Measurements from ENCODE around the gene ZNRF2.

ZNRF2 gene

DNA sequence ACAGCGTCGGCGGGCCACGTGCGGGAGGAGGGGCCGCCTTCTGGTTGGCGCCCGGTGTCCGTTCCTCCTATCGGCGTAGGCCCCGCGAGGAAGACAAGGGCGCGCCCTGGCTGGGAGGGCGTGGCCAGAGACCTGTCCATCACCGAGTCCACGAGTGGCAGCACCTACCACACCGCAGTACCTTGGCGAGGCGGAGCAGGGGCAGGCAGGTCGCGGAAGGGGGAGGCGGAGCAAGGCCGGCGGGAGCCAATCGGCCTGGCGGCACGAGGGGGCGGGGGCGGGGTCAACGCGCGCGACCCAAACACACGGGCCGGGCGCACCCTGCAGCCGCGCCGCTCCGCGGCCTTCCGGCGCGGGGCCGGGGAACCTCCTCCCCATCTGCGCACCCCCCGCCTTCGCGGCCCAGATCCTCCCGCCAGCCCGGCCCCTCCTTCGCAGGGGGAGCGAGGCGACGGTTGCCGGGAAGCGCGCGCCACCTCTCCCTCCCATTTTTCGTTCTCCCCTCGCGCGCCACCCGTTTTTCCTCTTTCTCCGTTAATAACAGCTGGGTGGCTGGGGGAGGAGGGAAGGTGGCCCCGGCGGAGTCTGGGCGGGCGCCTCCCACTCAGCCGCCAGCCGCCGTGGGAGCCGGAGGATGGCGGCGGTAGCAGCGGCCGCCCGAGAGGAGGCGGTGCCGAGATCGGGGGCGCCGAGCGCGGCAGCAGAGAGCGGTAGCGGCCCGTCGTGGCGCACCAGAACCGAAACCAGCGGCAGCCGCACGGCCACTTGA, at the start of gene ZNRF2:
Gene ZNRF2 (plus strand): TSS at position 300 of the 769 bp plus-strand sequence. CDS start 761 bp downstream, outside the sequence.
- DNase-seq, result peak; percentile 98 to 99

DNA sequence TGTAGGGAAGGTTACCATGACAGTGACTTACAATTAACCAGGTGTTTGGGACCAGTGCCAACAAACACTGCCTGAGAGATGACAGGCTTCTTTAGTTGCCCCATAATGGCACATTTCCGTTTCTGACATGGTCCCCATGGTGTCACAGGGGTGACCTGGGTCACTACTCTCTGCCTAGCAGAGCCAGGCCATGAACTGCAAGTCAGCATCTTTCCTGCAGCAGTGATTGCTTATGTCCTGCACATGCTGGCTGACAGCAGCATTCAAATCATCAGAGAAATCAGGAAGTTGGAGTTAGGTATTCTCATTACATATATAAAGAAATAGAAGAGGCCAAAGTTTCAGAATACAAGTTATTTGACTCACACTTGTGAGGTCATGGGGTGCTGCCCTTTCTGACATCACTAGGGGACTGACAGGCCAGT, 47.1 kb upstream of the ZNRF2 start:
- no peak for DNase-seq

- no peak for DNase-seq
These were observed 45.5 kb upstream of the ZNRF2 start for GRCh38 chr7:30238721-30239441.

- DNase-seq, result no peak
These were observed 44.1 kb upstream of the ZNRF2 start for GRCh38 chr7:30240106-30240800.

DNA sequence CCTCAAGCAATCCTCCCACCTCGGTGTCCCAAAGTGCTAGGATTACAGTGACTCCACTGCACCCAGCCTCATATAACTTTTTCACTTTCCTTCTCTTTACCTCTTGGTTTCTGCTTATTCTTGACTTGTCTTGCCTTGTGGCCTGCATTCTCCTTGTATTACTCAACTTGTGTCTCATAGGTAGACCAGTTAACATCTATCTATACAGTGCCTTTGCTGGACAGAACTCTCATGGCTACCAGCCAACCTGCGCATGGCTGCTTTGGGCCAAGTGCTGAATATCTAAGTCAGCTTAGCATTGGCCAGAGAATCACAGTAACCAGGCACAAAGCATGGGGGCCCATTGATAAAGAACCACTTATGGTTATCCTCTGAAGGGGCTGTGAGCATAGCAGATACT, 42.6 kb upstream of the ZNRF2 start:
- no peak for DNase-seq

GRCh38 chr7:30244340-30244739, 40.1 kb upstream of the ZNRF2 start:
- DNase-seq, result no peak

DNA sequence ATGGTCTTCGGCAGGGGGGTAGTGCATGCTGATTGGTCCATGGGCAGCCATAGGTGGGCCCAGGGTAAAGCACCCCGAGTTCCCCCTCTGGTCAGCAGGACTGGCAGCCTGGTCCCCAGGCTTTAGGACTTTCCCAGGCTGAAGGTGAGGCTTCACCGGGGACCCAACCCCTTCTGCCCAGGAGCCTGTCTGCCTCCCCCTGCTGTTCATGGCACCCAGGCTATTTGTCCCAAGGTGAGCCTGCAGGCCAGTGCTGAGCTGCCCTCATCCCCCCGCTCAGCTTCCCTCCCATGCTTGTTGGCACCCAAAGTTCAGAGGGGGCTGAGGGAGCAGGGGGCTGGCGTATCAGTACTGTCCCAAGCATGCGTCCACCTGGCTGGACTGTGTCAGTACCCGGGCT, 38.5 kb upstream of the ZNRF2 start:
- no peak for DNase-seq

DNA sequence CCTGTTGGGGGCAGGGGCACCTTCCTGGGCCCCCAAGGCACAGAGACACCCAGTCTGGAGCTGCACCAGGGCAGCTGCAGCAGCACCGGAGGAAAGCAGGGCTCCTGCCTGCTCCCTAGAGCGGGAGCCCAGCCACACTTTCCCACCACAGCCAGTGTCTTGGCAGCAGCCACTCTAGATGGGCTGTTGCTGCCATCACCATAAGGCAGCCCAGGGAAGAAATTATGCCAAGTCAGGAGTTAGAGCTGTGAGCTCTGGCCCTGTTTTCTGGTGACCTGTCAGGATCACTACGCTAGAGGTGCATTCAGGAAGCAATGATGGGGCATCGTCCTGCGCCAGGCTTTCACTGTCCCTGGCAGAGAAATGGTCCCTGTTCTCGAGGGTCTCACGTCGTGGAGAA, 38.0 kb upstream of the ZNRF2 start:
- DNase-seq, result no peak

DNA sequence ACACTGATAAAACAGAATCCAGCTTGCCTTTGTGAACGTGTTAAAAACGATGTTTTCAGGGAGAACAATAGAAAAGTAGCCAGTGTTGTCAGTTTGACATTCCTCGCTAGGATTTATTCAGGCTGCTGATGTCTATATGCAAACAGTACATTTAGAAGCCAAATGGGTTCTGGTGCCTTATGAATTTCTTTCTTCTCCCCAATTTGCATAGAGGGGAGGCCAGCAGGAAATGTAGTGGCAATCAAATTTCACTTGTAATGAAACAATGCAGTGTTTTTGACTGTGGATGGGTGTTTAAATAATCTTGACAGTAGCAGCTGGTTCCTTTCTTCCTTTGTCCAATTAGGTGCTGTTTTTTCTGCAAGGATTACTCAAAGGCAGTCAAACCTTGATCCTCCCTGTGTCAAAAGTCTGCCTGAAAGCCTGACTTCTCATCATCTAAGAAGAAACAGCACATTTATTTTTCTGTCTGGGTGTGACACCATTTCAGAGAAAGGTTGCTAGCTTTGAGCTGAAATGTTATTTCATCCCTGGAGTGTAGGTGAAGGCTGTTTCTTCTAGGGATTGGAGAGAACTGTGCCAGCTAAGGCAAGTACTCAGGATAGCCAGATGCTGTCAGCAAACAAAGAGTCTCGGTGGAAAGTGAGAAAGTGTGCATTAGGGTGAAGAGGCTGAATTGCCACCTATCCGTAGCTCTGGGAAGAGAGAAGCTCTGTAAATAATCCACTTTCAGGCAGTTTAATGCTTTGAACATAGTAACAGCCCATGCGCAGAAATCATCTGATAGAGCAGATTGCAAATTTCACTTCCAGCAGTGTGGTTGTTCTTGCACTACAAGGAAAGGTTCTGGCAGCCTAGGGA, 36.6 kb upstream of the ZNRF2 start:
- no peak for DNase-seq

DNA sequence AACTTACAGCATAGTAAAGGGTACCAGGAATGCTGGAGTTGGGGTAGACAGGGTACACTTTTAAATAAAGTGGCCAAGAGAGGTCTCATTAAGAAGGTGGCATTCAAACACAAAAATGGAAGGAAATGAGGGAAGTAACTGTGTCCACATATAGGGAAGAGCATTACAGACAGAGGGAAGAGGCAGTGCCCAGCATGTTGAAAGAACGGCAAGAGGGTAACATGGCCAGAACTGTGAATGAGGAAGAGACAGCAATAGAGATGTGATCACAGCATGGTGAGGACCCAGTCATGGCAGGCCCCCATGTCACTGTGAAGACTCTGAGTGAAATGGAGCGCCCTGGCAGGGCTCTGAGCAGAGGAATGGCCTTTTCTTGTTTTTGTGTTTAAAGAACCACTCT, 35.1 kb upstream of the ZNRF2 start:
- no peak for DNase-seq

DNA sequence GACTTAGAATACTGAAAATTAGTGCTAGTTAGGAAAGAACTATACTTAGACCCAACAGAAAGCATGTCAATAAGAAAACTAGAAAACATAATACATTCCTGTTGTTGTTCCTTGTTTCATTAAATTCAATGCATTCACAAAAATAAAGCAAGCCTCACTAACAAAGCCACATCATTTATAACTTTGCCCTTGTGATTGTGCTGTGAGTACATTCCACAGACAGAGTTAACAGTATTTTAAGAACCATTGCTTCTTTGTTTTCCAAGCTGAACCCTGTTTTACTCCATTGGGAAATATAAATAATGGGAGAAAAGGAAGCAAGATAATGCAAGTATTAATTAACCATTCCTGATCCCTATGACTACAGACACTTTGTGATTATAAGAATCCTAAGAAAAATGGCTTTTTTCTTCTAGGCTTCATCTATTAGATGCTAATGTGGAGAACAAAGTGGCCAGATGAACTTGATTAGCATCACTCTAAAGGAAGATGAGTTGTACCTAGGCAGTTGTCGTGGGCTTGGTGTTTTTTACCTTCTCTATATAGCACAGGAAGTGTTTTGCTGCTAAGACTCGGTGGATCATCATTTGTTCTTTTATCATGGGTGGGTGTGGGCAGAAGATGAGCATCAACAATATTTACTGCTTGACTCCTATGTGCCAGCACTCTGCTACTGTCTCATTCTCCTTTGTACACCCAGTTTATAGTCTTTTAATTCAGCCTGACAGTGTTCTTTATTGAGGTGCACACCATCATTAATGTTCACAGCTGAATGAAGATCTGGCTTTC, 34.2 kb upstream of the ZNRF2 start:
- no peak for DNase-seq

GRCh38 chr7:30251708-30252329, 32.6 kb upstream of the ZNRF2 start:
- DNase-seq, result no peak

DNA sequence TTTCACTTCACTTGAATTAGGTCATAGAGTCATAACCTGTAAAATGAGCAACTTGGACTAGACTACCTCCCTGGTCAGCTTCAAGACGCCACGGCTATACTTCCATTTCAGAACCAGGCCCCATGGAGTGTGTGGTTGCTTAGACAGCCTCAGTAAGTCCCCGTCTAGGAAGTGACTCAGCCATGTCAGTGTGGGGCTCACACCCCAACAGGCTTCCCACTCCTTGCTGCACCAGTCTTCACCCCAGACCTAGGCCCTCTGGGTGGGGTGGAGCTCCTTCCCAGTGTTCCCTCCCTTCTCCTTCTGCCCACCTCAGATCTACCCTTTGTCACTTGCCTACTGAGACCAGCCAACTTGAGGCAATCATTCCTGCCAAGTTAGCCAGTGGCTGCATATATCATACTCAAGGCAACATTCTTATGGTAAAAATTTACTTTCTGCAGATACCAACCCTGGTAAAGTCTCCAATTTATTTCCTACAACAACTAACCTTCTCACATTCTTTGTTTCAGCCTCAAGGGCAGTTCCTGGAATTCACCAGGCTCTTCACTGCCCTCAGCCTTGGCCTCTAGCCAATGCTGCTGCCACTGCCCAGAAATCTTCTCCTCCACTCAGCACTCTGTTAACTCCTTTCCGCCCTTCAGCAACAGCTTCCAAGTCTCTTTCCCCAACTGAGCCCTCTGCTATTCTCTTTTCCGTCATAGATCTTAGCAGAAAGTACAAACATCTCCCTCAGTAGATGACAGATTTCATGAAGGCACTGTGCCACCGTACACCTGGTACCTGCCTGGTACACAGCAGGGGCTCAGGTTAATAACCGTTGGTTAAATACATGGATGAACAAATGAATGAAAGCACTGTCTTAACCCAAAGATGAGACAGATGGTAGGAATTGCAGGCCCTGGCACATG, 31.3 kb upstream of the ZNRF2 start:
- no peak for DNase-seq

- no peak for DNase-seq
These were observed 30.6 kb upstream of the ZNRF2 start for GRCh38 chr7:30253796-30254165.

- DNase-seq, result no peak
These were observed 30.1 kb upstream of the ZNRF2 start for GRCh38 chr7:30254248-30254647.

DNA sequence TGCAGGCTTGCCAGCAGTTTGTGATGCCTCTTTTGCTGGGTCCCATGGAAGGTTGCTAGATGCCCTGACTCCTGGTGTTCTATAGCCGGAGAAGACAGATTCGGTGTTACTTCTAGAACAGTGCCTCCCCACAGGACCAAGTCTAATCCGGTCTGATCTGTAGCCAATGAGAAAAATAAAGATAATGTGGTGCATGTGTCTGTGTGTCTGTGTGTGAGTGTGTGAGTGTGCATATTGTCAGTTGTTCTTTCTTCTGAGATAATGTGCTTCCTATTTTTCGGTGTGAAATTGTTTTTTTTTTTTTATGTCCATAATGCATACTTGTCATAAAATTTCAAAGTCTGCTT, 29.7 kb upstream of the ZNRF2 start:
- DNase-seq, result no peak

DNA sequence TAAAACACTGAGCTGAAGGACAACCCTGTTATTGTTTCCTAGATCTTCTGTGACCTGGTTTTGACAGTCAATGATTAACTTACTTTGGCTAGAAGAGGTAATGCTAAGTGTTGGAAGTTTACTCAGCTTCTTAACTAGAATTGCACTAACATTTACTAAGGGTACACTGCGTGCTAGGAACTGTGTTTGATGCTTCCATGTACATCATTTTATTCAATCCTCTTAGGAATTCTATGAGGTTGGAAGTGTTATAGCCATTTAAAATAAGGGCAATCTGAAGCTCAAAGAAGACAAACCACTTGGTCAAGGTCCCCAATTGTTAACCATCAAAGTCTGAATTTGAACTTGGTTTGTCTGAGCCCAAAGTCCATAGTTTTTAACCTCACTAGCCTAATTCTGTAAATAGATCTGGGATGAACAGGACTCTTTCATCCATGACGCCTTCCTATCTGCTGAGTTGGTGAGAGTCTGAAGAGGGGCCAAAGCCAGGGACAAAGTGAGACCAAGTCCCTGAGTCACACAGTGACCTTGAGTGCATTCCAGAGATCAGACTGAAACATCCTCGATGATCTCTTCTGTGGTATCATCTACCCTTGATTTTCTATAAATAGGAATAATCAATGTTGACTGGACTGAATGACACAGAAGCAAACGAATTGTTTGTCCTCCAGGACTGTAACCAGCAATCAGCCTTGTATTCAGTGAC, 29.2 kb upstream of the ZNRF2 start:
- no peak for DNase-seq

DNA sequence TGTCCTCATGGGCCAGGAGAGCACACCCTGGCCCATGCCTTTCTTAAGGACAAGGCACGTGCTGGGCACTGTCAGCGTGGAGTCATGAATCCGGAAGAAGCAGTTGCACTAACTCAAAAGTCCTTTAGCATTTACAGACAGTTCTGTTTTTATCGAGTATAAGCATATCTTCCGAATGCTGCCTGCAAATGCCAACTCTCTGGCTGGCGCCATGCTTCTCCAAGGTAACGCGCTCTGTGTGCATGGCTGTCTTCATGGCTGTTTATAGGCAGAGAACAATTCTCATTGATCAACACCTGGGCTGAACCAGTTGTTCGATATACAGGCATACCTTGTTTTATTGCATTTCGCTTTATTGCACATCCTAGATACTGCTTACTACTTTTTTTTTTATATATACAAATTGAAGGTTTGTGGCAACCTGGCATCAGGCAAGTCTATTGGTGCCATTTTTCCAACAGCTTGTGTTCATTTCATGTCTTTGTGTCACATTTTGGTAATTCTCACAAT, 28.0 kb upstream of the ZNRF2 start:
- DNase-seq, result no peak

GRCh38 chr7:30260246-30260768, 24.1 kb upstream of the ZNRF2 start:
- no peak for DNase-seq

Measured in activated CD4-positive, alpha-beta T cell treated with anti-CD3 and anti-CD28 coated beads, Interleukin-2, amount 50 U/mL, for 4 hours (primary cell).